GM21447 (cell line): Measurements from ENCODE around the gene EIF1AY.
"Not testable (repeated sequence)": the region's sequence is repeated elsewhere in the genome, so short reads cannot be mapped to it uniquely, and the experiment has no call there.

Source experiments
- ATAC-seq: cut with Tn5 transposase; IDR thresholded peaks from one replicate; pipeline ENCODE4 v1.9.1; 2021; ENCODE audit not compliant: unreplicated experiment

EIF1AY gene

GRCh38 chrY:20575531-20576121, at the start of gene EIF1AY:
EIF1AY (plus strand) TSS chrY:20575776; CDS start chrY:20575872, 96 bp downstream.
- ATAC-seq: peak; percentile 96

GRCh38 chrY:20528435-20528834, 47.1 kb upstream of the EIF1AY start:
- ATAC-seq: no peak

- ATAC-seq: no peak
Measured at GRCh38 chrY:20538186-20538585, 37.4 kb upstream of the EIF1AY start.

GRCh38 chrY:20538933-20539332, 36.6 kb upstream of the EIF1AY start:
- ATAC-seq: peak; percentile 70

- ATAC-seq: no peak
Measured at GRCh38 chrY:20544451-20544960, 31.1 kb upstream of the EIF1AY start.

- ATAC-seq: no peak
Measured at GRCh38 chrY:20546071-20546470, 29.5 kb upstream of the EIF1AY start.

GRCh38 chrY:20549289-20549688, 26.3 kb upstream of the EIF1AY start:
- ATAC-seq: no peak

- ATAC-seq: no peak
Measured at GRCh38 chrY:20551840-20552239, 23.7 kb upstream of the EIF1AY start.

GRCh38 chrY:20552764-20553323, 22.7 kb upstream of the EIF1AY start:
- not testable (repeated sequence) for ATAC-seq

GRCh38 chrY:20555820-20556219, 19.8 kb upstream of the EIF1AY start:
- no peak for ATAC-seq

GRCh38 chrY:20558677-20559076, 16.9 kb upstream of the EIF1AY start:
- no peak for ATAC-seq

- no peak for ATAC-seq
Measured at GRCh38 chrY:20559873-20560512, 15.6 kb upstream of the EIF1AY start.

- ATAC-seq: no peak
Measured at GRCh38 chrY:20571306-20571705, 4.3 kb upstream of the EIF1AY start.

GRCh38 chrY:20576506-20576905, 930 bp downstream of the EIF1AY start:
- ATAC-seq: no peak

GRCh38 chrY:20578206-20578605, 2.6 kb downstream of the EIF1AY start:
- no peak for ATAC-seq

- no peak for ATAC-seq
Measured at GRCh38 chrY:20581687-20582086, 6.1 kb downstream of the EIF1AY start.

- ATAC-seq: no peak
Measured at GRCh38 chrY:20586161-20586560, 10.6 kb downstream of the EIF1AY start.
